Liver (tissue), 9 donors: Measurements from ENCODE around the gene CXCL1. TPM values are rescaled to one million over a fixed set of nuclear protein-coding genes. Genes with fewer than 3 reads are reported as not detected.

Experiments used
- DNase-seq: peaks from one replicate; pipeline ENCODE4 v3.0.0-alpha.2; 2017; ENCODE audit warnings: low spot score
- H3K27ac ChIP-seq, 2 donors: one replicate each; pipeline ENCODE4 v1.7.0; 2013; ENCODE audit warnings: inconsistent platforms in 2 of 2, low read length in 2 of 2, control low read depth in 1 of 2, low read depth in 1 of 2, mild to moderate bottlenecking in 1 of 2
- H3K27me3 ChIP-seq, 4 donors: one replicate each; pipeline versions ENCODE4 v1.6.1 to v1.7.0; 2013; ENCODE audit warnings: low read length in 3 of 4, inconsistent platforms in 1 of 4, mild to moderate bottlenecking in 1 of 4, moderate library complexity in 1 of 4; ENCODE audit not compliant: control insufficient read depth in 4 of 4, insufficient read depth in 4 of 4
- H3K36me3 ChIP-seq, 4 donors: one replicate each; pipeline versions ENCODE4 v1.6.1 to v1.7.0; 2013; ENCODE audit warnings: low read length in 3 of 4, mild to moderate bottlenecking in 3 of 4, low read depth in 1 of 4, moderate library complexity in 1 of 4; ENCODE audit not compliant: control insufficient read depth in 4 of 4, insufficient read depth in 3 of 4
- H3K4me1 ChIP-seq, 4 donors: one replicate each; pipeline versions ENCODE4 v1.6.1 to v1.7.0; 2013; ENCODE audit warnings: low read length in 3 of 4, mild to moderate bottlenecking in 3 of 4, moderate library complexity in 1 of 4; ENCODE audit not compliant: control insufficient read depth in 4 of 4, insufficient read depth in 4 of 4
- H3K4me3 ChIP-seq, 3 donors: one replicate each; pipeline versions ENCODE4 v1.6.1 to v1.7.0; 2013; ENCODE audit warnings: low read length in 3 of 3, control low read depth in 1 of 3, low read depth in 1 of 3, mild to moderate bottlenecking in 1 of 3
- H3K9ac ChIP-seq, 2 donors: one replicate each; pipeline ENCODE4 v1.7.0; 2013; ENCODE audit warnings: low read length in 2 of 2, mild to moderate bottlenecking in 2 of 2, moderate library complexity in 2 of 2, control low read depth in 1 of 2, low read depth in 1 of 2
- H3K9me3 ChIP-seq, 4 donors: one replicate each; pipeline versions ENCODE4 v1.6.1 to v1.7.0; 2013; ENCODE audit warnings: low read length in 3 of 4; ENCODE audit not compliant: control insufficient read depth in 4 of 4
- EGR1 ChIP-seq, 2 donors: IDR thresholded peaks; 2 replicates each; pipeline ENCODE4 v1.6.1; 2016 to 2018; ENCODE audit warnings: antibody characterized with exemption in 2 of 2, low read depth in 2 of 2
- FOXA1 ChIP-seq: IDR thresholded peaks from 2 replicates; pipeline ENCODE4 v1.6.1; 2016; ENCODE audit warnings: antibody characterized with exemption
- FOXA2 ChIP-seq: IDR thresholded peaks from 2 replicates; pipeline ENCODE4 v1.6.1; 2016; ENCODE audit warnings: antibody characterized with exemption
- GABPA ChIP-seq, 2 donors: IDR thresholded peaks in 1 of 2; conservative IDR thresholded peaks in 1 of 2; 2 replicates each; pipeline ENCODE4 v1.6.1; 2016; ENCODE audit warnings: antibody characterized with exemption in 2 of 2, mild to moderate bottlenecking in 1 of 2, moderate library complexity in 1 of 2
- HNF4A ChIP-seq, 2 donors: conservative IDR thresholded peaks; 2 replicates each; pipeline ENCODE4 v1.6.1; 2016; ENCODE audit warnings: antibody characterized with exemption in 2 of 2, mild to moderate bottlenecking in 2 of 2
- HNF4G ChIP-seq: IDR thresholded peaks from 2 replicates; pipeline ENCODE4 v1.6.1; 2016; ENCODE audit warnings: antibody characterized with exemption
- JUND ChIP-seq, 2 donors: IDR thresholded peaks; 2 replicates each; pipeline ENCODE4 v1.6.1; 2016; ENCODE audit warnings: antibody characterized with exemption in 2 of 2
- NR2F2 ChIP-seq: IDR thresholded peaks from 2 replicates; pipeline ENCODE4 v1.6.1; 2016; ENCODE audit warnings: antibody characterized with exemption
- RAD21 ChIP-seq, 2 donors: IDR thresholded peaks; 2 replicates each; pipeline ENCODE4 v1.6.1; 2016; ENCODE audit warnings: antibody characterized with exemption in 2 of 2, mild to moderate bottlenecking in 2 of 2
- RXRA ChIP-seq, 2 donors: IDR thresholded peaks; 2 replicates each; pipeline ENCODE4 v1.6.1; 2017 to 2018; ENCODE audit warnings: antibody characterized with exemption in 2 of 2, mild to moderate bottlenecking in 1 of 2
- SP1 ChIP-seq: IDR thresholded peaks from 2 replicates; pipeline ENCODE4 v1.6.1; 2018; ENCODE audit warnings: antibody characterized with exemption, mild to moderate bottlenecking
- TAF1 ChIP-seq: conservative IDR thresholded peaks from 2 replicates; pipeline ENCODE4 v1.6.1; 2016; ENCODE audit warnings: antibody characterized with exemption, mild to moderate bottlenecking
- YY1 ChIP-seq: IDR thresholded peaks from 2 replicates; pipeline ENCODE4 v1.6.1; 2016; ENCODE audit warnings: antibody characterized with exemption, mild to moderate bottlenecking
- WGBS: extraction: QIAGEN DNeasy Blood & Tissue Kit; methylation state at CpG from one replicate; pipeline ENCODE4 v1.1.7; 2013; 5-methylcytosine and 5-hydroxymethylcytosine counted together
- polyA plus RNA-seq, 2 donors: library from polyadenylated mRNA; stranded (reverse) in 1 of 2; unstranded in 1 of 2; fragments of 200-250 nt in 1 of 2; fragments of >200 nt in 1 of 2; fragmentation: Nextera tagmentation in 1 of 2; extraction: Ambion mirVana in 1 of 2; gene quantifications; one replicate each; pipeline versions ENCODE4 v1.2.1 to v1.2.3, GENCODE V29; 2013 to 2015
- total RNA-seq, 2 donors: library from RNA; depleted of rRNA; stranded (reverse); fragments of >200 nt; gene quantifications; one replicate each; pipeline ENCODE4 v1.2.3, GENCODE V29; 2014
- TF ChIP-seq, protein P1 (sequence below): IDR thresholded peaks from 2 replicates; pipeline ENCODE4 v1.6.1; 2016; ENCODE audit warnings: antibody characterized with exemption, mild to moderate bottlenecking
- TF ChIP-seq, protein P2 (sequence below): fragments of 150-350 bp; IDR thresholded peaks from 2 replicates; pipeline ENCODE4 v1.5.1; 2017; ENCODE audit warnings: improper control_type of control experiment, low read depth, low read length; ENCODE audit not compliant: missing input control
- TF ChIP-seq, protein P3 (sequence below): IDR thresholded peaks from 2 replicates; pipeline ENCODE4 v1.6.1; 2016; ENCODE audit warnings: antibody characterized with exemption
- TF ChIP-seq, protein P4 (sequence below): IDR thresholded peaks from 2 replicates; pipeline ENCODE4 v1.6.1; 2016; ENCODE audit warnings: antibody characterized with exemption
- TF ChIP-seq, protein P5 (sequence below): IDR thresholded peaks from 2 replicates; pipeline ENCODE4 v1.6.1; 2016; ENCODE audit warnings: antibody characterized with exemption
- donor health status: healthy.
- donor health status: healthy.
- donor health status: healthy.
- donor health status: healthy.
- donor health status: healthy.

CXCL1 gene
- total and polyA plus RNA-seq, 4 donors, result 0.97 to 4.2 (median 2.8) TPM; not detected in 1

DNA sequence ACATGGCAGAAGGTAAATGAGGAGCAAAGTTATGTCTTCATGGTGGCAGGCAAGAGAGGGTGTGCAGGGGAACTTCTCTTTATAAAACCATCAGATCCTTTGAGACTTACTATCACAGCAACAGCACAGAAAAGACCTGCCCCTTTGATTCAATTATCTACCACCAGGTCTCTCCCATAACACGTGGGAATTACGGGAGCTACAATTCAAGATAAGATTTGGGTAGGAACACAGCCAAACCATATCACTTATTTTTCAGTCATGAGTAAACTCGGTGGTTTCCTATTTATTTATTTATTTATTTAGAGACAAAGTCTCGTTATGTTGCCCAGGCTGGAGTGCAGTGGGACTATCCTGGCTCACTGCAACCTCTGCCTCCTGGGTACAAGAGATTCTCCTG, 22.1 kb downstream of the CXCL1 start:
- Histone ChIP-seq H3K27me3 (no peaks in the 10 kb centered on the region), H3K4me3 (no peak overlapping the region), H3K27ac (no peak overlapping the region), H3K9me3 (no peaks in the 10 kb centered on the region), H3K9ac (no peak overlapping the region), H3K36me3 (no peaks in the 10 kb centered on the region), H3K4me1 (no peaks in the 10 kb centered on the region)
- DNase-seq, result no peak
- TF ChIP-seq FOXA1 (no peak), RAD21 (IDR thresholded peaks at IDR 0.05) (no peak), HNF4A (conservative IDR thresholded peaks at IDR 0.05) (no peak), FOXA2 (no peak), EGR1 (IDR thresholded peaks at IDR 0.05; ENCODE audit: low read depth in 2 of 2) (no peak), GABPA (IDR thresholded peaks at IDR 0.05 in 1 of 2, conservative IDR thresholded peaks at IDR 0.05 in 1 of 2) (no peak), RXRA (IDR thresholded peaks at IDR 0.05) (no peak), YY1 (no peak), TAF1 (no peak), NR2F2 (no peak), JUND (IDR thresholded peaks at IDR 0.05) (no peak), HNF4G (no peak), SP1 (no peak)
- TF ChIP-seq, protein P1, sequence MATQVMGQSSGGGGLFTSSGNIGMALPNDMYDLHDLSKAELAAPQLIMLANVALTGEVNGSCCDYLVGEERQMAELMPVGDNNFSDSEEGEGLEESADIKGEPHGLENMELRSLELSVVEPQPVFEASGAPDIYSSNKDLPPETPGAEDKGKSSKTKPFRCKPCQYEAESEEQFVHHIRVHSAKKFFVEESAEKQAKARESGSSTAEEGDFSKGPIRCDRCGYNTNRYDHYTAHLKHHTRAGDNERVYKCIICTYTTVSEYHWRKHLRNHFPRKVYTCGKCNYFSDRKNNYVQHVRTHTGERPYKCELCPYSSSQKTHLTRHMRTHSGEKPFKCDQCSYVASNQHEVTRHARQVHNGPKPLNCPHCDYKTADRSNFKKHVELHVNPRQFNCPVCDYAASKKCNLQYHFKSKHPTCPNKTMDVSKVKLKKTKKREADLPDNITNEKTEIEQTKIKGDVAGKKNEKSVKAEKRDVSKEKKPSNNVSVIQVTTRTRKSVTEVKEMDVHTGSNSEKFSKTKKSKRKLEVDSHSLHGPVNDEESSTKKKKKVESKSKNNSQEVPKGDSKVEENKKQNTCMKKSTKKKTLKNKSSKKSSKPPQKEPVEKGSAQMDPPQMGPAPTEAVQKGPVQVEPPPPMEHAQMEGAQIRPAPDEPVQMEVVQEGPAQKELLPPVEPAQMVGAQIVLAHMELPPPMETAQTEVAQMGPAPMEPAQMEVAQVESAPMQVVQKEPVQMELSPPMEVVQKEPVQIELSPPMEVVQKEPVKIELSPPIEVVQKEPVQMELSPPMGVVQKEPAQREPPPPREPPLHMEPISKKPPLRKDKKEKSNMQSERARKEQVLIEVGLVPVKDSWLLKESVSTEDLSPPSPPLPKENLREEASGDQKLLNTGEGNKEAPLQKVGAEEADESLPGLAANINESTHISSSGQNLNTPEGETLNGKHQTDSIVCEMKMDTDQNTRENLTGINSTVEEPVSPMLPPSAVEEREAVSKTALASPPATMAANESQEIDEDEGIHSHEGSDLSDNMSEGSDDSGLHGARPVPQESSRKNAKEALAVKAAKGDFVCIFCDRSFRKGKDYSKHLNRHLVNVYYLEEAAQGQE, result no peak
- TF ChIP-seq, protein P2, sequence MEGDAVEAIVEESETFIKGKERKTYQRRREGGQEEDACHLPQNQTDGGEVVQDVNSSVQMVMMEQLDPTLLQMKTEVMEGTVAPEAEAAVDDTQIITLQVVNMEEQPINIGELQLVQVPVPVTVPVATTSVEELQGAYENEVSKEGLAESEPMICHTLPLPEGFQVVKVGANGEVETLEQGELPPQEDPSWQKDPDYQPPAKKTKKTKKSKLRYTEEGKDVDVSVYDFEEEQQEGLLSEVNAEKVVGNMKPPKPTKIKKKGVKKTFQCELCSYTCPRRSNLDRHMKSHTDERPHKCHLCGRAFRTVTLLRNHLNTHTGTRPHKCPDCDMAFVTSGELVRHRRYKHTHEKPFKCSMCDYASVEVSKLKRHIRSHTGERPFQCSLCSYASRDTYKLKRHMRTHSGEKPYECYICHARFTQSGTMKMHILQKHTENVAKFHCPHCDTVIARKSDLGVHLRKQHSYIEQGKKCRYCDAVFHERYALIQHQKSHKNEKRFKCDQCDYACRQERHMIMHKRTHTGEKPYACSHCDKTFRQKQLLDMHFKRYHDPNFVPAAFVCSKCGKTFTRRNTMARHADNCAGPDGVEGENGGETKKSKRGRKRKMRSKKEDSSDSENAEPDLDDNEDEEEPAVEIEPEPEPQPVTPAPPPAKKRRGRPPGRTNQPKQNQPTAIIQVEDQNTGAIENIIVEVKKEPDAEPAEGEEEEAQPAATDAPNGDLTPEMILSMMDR, result no peak
- TF ChIP-seq, protein P3, sequence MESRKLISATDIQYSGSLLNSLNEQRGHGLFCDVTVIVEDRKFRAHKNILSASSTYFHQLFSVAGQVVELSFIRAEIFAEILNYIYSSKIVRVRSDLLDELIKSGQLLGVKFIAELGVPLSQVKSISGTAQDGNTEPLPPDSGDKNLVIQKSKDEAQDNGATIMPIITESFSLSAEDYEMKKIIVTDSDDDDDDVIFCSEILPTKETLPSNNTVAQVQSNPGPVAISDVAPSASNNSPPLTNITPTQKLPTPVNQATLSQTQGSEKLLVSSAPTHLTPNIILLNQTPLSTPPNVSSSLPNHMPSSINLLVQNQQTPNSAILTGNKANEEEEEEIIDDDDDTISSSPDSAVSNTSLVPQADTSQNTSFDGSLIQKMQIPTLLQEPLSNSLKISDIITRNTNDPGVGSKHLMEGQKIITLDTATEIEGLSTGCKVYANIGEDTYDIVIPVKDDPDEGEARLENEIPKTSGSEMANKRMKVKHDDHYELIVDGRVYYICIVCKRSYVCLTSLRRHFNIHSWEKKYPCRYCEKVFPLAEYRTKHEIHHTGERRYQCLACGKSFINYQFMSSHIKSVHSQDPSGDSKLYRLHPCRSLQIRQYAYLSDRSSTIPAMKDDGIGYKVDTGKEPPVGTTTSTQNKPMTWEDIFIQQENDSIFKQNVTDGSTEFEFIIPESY, result no peak
- TF ChIP-seq, protein P4, sequence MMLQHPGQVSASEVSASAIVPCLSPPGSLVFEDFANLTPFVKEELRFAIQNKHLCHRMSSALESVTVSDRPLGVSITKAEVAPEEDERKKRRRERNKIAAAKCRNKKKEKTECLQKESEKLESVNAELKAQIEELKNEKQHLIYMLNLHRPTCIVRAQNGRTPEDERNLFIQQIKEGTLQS, result no peak
- TF ChIP-seq, protein P5, sequence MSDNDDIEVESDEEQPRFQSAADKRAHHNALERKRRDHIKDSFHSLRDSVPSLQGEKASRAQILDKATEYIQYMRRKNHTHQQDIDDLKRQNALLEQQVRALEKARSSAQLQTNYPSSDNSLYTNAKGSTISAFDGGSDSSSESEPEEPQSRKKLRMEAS, result no peak
- WGBS, result 68% methylated on average over 4 of the region's 4 CpGs
